Activated T-cell treated with anti-CD3 and anti-CD28 coated beads for 48 hours (primary cell): ENCODE data around the gene ANKRD60.
A peak's percentile ranks its signal among the peaks of the same experiment; 100 is the strongest.

ENCODE experiments used
- DNase-seq: peaks from one replicate; pipeline ENCODE4 v3.0.0-alpha.2; 2020; ENCODE audit warnings: low read depth

ANKRD60 gene

DNA sequence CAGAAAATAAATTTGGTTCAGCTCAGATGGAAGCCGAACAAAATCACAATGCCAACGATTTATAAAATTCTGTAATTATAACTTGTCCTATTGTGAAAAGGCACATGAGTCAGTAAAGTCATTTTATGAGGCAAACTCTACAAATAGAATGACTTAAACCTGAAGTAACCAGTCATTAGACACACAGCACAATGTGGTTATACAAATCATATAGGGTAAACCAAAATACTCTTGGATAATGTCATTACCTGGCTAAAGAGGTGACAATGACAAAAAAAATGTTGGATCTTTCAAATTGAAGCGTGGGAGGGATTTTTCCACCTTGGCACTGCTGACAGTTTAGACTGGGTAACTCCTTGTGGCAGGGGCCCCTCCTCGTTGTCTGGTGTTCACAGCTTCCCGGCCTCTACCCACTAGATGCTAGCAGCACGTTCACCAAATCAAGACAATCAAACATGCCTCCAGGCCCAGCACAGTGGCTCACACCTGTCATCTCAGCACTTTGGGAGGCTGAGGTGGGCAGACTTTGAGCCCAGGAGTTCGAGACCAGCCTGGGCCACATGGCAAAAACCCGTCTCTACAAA, 5.0 kb downstream of the ANKRD60 start:
- DNase-seq: no peak

DNA sequence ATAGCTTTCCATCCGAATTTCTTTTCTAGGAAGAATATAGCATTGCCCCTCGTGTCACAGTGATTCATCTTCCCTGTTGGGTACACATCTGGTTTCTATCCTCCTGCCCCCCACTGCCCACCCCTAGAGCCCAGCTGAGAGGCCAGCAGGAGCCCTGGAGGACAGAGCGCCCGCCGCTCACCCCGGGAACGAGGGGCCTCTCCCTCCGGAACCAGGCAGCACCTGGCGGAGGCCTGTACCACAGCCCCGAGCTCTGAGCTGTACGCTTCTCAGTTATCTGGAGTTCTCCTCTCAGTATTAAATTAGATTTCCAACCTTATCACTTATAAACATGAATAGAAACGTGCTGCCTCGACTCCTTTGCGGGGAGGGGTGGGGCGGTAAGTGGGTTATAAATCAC, 6.0 kb downstream of the ANKRD60 start:
- no peak for DNase-seq

DNA sequence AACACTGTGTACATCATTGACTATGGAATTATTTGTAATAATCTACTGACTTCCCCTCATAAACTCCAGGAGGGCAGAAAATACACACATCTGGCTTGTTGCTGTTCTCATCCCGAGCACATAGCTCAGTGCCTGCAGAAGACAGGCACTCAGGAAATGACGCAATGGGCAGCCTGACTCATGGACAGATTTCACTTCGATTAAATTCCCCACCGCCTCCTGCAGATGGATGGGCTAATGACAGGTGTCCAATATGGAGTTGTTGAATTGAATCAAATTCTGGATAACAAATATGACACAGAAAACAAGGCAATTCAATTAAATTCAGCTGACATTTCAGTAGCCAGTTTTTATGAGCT, 9.1 kb downstream of the ANKRD60 start:
- no peak for DNase-seq

DNA sequence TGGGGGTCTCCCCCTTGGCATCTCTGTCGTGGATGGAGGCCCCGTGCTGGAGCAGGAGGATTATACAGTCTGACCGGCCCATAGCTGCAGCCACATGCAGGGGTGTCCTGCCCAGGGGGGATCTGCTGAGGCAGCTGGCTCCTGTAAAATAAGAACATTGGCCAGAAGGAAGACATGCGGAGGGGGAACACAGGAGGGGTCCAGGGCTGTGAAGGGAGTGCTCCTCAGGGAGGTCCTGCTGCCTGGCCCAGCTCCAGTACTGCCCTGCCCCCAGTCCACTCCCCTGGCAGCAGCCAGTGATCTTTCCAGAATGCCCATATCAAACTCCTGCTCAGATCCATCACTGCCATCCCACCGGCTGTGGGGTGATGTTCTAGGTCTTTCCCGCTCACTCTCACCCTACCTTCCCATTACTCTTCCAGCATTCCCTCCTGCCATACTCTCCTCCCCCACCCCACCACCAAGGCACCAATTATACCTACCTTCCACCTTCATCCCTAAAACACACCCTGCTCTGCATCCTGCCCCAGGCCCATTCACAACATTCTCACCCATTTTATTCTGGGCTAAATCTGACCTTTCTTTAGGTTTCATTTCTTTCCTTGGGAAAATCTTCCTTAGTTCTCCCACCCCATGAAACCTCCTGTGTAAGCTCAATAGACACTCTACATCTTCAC, 9.7 kb downstream of the ANKRD60 start:
- no peak for DNase-seq

DNA sequence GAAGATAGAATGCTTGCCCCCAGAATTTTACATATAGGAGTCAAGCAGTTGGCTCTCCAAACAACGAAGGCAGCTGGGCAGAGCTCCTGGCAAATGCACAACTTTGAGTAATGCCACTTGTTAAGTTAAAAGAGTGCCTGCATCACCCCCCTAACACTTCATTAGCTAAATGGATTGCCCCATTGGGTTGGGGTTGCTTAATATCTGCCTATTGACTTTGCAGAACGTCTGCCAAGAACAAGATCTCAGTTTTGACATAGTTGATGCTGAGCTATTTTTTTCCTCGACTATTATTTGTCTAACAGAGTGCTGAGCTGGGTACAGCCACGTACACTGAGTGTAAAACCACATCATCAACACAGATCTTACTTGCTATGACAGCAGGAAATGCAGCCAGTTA, 12.1 kb downstream of the ANKRD60 start:
- no peak for DNase-seq

DNA sequence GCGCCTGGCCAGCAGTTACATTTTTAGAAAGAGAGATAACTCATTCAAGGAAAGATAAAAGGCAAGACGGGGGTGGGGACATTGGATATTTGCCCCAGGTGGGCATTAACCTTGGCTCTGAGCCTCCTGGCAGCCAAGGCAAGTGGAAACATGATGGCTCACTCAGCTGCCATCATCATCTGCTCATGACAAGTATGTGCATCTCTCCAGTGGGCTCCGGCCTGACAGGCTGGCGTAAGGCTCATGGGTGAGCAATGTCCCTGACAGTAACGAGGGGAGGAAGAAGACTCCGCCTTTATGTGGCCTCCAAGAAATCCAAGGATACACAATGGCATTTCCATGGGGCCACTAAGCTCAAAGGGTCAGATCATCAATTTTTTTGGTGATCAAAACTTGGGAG, 13.3 kb downstream of the ANKRD60 start:
- no peak for DNase-seq

DNA sequence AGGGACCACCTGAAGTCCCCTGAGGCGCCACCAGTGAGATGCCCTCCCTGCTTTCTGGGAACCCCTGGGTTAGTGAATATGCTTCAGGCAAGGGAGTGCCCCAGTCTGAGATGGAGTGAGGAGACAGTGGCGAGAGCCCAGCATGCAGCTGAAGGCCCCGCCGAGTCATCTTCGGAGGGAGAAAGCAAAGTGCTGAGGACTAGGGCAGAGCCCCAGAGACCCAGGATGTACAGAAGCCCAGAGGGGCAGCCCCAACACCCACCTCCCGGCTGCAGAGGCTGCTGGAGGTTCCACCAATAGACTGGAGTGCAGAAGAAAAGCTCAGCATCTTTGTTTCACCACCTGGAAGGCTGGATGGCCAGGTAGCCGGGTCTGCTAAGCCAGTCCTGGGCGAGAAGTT, 14.1 kb downstream of the ANKRD60 start:
- DNase-seq: no peak

DNA sequence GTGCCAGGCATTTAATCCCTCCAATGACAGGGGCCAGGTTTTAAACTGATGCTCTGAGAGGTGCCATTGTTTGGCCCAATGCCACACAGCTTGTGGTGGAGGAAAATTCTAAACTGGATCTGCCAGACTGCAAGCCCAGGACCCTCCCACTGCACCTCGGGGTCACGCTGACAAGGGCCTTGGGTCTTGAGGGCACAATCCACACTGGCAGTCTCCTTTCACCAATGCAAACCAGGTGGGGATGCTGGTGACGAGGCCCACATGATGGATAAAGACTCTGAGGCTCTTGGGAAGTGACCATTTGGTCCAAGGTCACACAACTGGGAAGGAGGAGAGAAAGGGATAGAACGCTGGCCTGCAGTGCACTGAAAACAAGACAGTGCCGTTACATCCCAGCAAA, 14.7 kb downstream of the ANKRD60 start:
- no peak for DNase-seq

GRCh38 chr20:58213121-58213520, 15.3 kb downstream of the ANKRD60 start:
- DNase-seq: no peak

DNA sequence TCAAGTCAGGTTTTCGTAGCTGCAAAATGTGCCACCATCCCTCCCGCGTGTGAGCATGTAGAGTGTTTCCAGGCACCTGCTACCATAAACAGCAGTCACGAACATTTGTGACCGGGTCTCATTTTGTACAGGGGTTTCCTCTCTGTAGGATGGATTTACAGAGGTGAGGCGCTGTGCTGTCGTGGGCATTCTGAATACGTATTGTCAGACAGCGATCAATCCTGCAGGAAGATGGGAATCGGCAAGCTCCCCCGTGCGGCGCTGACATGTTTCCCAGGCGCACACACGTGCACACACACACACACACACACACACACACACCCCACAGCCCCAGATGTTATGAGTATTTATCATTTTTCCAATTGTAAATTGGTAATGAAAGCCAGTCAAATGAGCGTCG, 15.8 kb downstream of the ANKRD60 start:
- DNase-seq: no peak

DNA sequence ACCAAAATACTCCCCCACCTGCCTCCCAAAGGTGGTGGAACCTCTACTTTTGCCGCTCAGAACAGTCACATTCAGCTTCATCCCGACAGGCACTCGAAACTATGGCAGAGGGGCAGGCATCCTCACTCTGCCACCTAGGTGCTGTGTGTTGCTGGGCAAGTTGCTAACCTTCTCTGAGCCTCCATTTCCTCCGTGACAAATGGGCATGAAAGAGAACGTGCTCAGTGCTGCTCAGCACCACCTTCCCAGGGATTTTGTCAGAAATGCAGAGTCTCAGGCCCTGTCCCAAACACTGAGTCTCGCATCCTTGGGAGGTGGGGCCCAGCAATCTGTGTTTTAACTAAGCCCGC, 18.1 kb downstream of the ANKRD60 start:
- DNase-seq: no peak

DNA sequence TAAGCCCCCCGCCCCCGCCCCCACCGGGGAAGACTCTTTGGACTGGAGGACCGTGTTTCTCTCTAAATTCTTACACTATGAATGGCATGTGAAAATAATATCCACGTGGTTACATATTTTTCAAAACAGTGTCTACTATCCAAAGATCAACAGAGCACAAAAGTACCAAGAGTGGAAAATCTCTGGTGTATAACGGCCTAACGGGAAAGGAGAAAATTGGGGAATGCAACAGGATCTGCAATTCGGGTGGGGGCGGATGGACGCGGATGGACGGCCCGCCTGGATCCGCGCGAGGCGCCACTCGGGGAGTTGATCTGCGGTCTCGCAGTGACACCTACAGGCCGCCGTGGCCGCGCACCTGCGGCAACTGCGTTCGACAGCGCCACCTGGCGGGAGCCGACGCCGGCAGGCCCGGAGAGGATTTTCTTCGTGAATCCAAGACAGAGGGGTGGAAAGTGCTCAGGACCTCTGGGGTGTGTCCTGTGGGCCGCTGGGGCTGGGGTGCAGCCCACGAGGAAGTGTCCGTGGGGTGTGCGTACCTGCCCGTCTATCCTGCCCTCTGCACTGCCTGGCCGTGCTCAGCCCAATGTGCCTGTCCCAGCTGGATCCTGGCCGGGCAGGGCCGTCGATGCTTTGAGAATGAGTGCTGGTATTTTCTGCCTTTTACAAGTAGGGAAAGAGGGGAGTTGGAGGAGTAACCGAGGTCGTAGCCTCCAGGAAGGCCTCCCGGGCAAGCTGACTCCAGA, 18.6 kb downstream of the ANKRD60 start:
- DNase-seq: peak; percentile 83

- no peak for DNase-seq
Observed at GRCh38 chr20:58208944-58209343, 19.5 kb downstream of the ANKRD60 start.

DNA sequence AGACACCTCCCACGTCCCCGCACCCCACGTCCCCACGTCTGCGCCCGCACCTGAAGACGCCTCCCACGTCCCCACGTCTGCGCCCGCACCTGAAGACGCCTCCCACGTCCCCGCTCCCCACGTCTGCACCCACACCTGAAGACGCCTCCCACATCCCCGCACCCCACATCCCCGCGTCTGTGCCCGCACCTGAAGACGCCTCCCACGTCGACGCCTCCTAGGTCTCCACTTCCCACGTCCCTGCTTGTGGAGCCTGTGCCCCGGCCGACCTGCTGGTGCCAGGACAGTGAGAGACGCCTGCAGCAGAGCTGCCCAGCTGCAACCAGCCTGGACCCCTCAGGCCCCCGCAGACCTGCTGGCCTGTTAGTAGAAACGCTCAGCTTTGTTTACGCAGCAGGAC, 22.6 kb downstream of the ANKRD60 start:
- no peak for DNase-seq

DNA sequence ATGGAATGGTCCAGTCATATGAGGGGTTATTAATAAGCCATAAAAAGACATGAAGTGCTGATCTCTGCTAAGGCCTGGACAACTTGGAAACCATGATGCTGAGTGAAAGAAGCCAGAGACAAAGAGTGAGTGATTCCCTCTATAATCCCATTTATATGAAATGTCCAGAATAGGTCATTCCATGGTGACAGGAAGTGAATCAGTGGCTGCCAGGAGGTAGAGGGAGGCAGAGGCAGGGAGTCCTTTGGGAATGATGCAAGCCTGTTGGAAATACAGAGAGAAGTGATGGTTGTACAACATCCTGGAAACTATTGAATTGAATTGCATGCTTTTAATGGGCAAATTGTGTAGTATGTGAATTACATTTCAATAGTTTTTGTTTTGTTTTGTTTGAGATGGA, 26.4 kb downstream of the ANKRD60 start:
- DNase-seq: no peak

GRCh38 chr20:58201616-58202015, 26.8 kb downstream of the ANKRD60 start:
- no peak for DNase-seq

GRCh38 chr20:58199469-58199868, 29.0 kb downstream of the ANKRD60 start:
- DNase-seq: no peak

- no peak for DNase-seq
Observed at GRCh38 chr20:58198901-58199355, 29.5 kb downstream of the ANKRD60 start.

GRCh38 chr20:58198384-58198783, 30.1 kb downstream of the ANKRD60 start:
- no peak for DNase-seq

DNA sequence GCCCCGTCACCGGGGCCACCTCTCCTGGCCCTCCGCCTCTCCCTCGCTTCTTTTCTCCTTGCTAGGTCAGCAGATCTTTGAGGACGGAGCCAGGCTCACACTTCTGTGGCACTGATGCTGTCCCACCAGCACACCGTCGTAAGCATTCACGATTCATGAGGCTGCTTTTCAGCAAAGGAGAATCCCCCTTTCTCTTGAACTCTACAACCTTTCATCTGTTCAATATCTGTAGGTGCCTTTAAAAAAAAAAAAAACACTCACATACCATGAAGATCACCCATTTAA, 31.3 kb downstream of the ANKRD60 start:
- DNase-seq: no peak

- no peak for DNase-seq
Observed at GRCh38 chr20:58196402-58197184, 31.9 kb downstream of the ANKRD60 start.

DNA sequence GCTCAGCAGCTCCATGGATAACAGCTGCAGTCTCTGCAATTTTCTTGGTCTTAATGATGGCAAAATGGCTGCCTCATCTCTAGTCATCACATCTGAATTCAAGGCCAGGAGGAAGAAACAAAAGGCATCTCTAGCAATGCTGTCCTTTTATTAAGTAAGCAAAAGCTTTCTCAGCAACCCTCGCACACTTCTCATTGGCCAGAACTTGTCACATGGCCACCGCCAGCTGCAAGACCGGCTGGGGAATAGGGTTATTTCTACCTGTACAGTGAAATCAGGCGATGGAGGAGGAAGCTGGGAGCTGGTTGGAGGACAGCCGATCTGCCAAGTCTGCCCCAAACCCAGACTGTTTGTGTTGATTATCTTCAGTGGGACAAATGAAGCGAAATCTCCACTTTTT, 33.4 kb downstream of the ANKRD60 start:
- DNase-seq: no peak

- DNase-seq: no peak
Observed at GRCh38 chr20:58194175-58194791, 34.2 kb downstream of the ANKRD60 start.
